Measurements from ENCODE around the gene CRB2. TPM values are rescaled to one million over a fixed set of nuclear protein-coding genes. Genes with fewer than 3 reads are reported as not detected.

CRB2 gene
- total and polyA plus RNA-seq, 2 of the 4 experiments (the other 2 are of a cell fraction), result not detected

DNA sequence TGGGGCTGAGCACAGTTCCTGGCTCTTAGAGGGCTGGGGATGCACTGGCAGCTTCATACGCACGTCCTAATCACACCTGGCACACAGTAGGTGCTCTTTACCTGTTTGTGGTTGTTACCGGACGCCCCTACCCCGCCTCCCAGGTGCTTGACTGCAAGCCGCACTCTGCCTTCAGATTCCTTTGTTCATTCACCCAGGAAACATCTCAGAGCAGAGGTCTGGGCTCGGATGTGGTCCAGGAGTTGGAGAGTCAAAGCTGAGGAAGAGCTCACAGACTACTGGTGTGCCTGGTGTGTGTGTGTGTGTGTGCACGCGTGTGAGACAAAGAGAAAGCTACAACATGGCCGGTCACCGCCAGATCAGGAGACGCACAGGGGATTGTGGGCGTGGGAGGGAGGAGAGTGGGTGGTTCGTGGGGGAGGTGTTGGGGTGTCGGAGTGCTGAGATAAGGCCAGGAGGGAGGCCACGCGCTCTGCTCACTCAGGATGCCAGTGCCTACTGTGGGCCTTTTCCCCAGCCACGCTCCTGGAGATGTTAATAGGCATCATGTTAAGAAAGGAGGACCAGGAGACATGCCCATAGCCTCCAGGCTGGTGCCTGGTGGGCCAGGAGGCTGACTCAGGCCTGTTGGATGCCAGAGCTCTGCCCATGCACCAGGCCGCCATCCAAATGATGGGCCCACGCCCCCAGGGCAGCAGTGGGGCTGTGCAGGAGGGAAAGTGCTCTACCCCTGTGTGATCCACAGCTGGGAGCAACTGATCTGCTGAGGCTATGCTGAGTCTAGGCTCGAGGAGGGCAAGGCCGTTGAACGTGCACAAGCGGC, 39.9 kb downstream of the CRB2 start:
- POLR2A ChIA-PET (ENCODE audit: unreplicated experiment), result no interaction called here
- TF ChIP-seq CEBPB (IDR thresholded peaks at IDR 0.05; ENCODE audit: low read depth, low read length), result no peak
- TF ChIP-seq RAD21 (IDR thresholded peaks at IDR 0.05; ENCODE audit: low read length), result no peak
- no peak for TF ChIP-seq BHLHE40 (IDR thresholded peaks at IDR 0.05; ENCODE audit: low read depth, low read length)
- TF ChIP-seq MAFK (IDR thresholded peaks at IDR 0.05; ENCODE audit: low read depth, low read length), result no peak
- TF ChIP-seq, protein P1, sequence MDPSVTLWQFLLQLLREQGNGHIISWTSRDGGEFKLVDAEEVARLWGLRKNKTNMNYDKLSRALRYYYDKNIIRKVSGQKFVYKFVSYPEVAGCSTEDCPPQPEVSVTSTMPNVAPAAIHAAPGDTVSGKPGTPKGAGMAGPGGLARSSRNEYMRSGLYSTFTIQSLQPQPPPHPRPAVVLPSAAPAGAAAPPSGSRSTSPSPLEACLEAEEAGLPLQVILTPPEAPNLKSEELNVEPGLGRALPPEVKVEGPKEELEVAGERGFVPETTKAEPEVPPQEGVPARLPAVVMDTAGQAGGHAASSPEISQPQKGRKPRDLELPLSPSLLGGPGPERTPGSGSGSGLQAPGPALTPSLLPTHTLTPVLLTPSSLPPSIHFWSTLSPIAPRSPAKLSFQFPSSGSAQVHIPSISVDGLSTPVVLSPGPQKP (IDR thresholded peaks at IDR 0.05; ENCODE audit: borderline replicate concordance, low read depth, low read length), result no peak
- no peak for TF ChIP-seq NFE2L2 (IDR thresholded peaks at IDR 0.05; ENCODE audit: low read depth, low read length)
- TF ChIP-seq RFX5 (IDR thresholded peaks at IDR 0.05; ENCODE audit: low read depth, low read length), result no peak
- TF ChIP-seq, protein P2, sequence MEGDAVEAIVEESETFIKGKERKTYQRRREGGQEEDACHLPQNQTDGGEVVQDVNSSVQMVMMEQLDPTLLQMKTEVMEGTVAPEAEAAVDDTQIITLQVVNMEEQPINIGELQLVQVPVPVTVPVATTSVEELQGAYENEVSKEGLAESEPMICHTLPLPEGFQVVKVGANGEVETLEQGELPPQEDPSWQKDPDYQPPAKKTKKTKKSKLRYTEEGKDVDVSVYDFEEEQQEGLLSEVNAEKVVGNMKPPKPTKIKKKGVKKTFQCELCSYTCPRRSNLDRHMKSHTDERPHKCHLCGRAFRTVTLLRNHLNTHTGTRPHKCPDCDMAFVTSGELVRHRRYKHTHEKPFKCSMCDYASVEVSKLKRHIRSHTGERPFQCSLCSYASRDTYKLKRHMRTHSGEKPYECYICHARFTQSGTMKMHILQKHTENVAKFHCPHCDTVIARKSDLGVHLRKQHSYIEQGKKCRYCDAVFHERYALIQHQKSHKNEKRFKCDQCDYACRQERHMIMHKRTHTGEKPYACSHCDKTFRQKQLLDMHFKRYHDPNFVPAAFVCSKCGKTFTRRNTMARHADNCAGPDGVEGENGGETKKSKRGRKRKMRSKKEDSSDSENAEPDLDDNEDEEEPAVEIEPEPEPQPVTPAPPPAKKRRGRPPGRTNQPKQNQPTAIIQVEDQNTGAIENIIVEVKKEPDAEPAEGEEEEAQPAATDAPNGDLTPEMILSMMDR (conservative IDR thresholded peaks at IDR 0.05; ENCODE audit: low read depth, low read length), result no peak
- TF ChIP-seq SMC3 (IDR thresholded peaks at IDR 0.05; ENCODE audit: low read depth, low read length), result no peak
- no peak for TF ChIP-seq POLR2A (IDR thresholded peaks at IDR 0.05; ENCODE audit: low read depth, low read length)
- TF ChIP-seq, protein P3, sequence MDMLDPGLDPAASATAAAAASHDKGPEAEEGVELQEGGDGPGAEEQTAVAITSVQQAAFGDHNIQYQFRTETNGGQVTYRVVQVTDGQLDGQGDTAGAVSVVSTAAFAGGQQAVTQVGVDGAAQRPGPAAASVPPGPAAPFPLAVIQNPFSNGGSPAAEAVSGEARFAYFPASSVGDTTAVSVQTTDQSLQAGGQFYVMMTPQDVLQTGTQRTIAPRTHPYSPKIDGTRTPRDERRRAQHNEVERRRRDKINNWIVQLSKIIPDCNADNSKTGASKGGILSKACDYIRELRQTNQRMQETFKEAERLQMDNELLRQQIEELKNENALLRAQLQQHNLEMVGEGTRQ (IDR thresholded peaks at IDR 0.05; ENCODE audit: low read depth, low read length), result no peak
- TF ChIP-seq CHD1 (IDR thresholded peaks at IDR 0.05; ENCODE audit: low read depth, low read length), result no peak
- TF ChIP-seq MAZ (IDR thresholded peaks at IDR 0.05; ENCODE audit: borderline replicate concordance, low read depth, low read length), result no peak
- no peak for TF ChIP-seq RCOR1 (IDR thresholded peaks at IDR 0.05; ENCODE audit: insufficient replicate concordance, low read length)
- TF ChIP-seq FOS (IDR thresholded peaks at IDR 0.05; ENCODE audit: low read depth, low read length), result no peak

More for the DNA sequence above, 39.9 kb downstream of the CRB2 start:
- H3K27me3 ChIP-seq (ENCODE audit: control insufficient read depth, insufficient read depth, low read length), result no peaks in the 10 kb centered on the region; the same call in 1 of the 2 replicates
- no peak overlapping the region for H3K4me3 ChIP-seq (ENCODE audit: insufficient read depth, low read depth, low read length)
- no peaks in the 10 kb centered on the region for H3K79me1 ChIP-seq (ENCODE audit: low read depth in 1 of 2, low read length in 2 of 2)
- no peak overlapping the region for H2AFZ ChIP-seq (replicated peaks; ENCODE audit: low read length, poor library complexity)
- H4K8ac ChIP-seq (ENCODE audit: low read depth in 2 of 2, low read length in 2 of 2), result no peak overlapping the region
- H3K9me3 ChIP-seq (ENCODE audit: control insufficient read depth, insufficient read depth, low read length), result no peaks in the 10 kb centered on the region
- no peak overlapping the region for H3K4me2 ChIP-seq (ENCODE audit: low read depth, low read length)
- no peak overlapping the region for H2BK5ac ChIP-seq (ENCODE audit: low read depth, low read length, poor library complexity, severe bottlenecking)
- in situ Hi-C loops (cut with MboI; ENCODE audit: low sequenced_read_pairs) (loop anchor here (5.0 kb wide), 1 partner anchor 636 kb away; no protein-coding TSS in a partner anchor), intact Hi-C loops (cut with micrococcal nuclease) (no loop called here), dilution Hi-C loops (cut with HindIII; ENCODE audit: low sequenced_read_pairs, unreplicated experiment) (no loop called here)
- H3K18ac ChIP-seq (ENCODE audit: low read depth, low read length), result no peak overlapping the region
- H2AK9ac ChIP-seq (replicated peaks; ENCODE audit: low read depth, low read length, poor library complexity), result no peak overlapping the region
- DNase-seq (no peak), ATAC-seq (ENCODE audit: low read depth) (no peak)
- no peak overlapping the region for H3K27ac ChIP-seq (ENCODE audit: insufficient read depth, low read length)
- no peak overlapping the region for H3K56ac ChIP-seq (ENCODE audit: extremely low read depth, insufficient read depth, low read length)
- H3K9ac ChIP-seq (ENCODE audit: low read depth, low read length), result no peak overlapping the region
- no peak overlapping the region for H4K5ac ChIP-seq (ENCODE audit: low read depth, low read length)
- BruUV-seq (replicated peaks), result no TSS peak
- H3K4me1 ChIP-seq (ENCODE audit: control insufficient read depth, insufficient read depth, low read length), result no peaks in the 10 kb centered on the region
- no peak overlapping the region for H2BK20ac ChIP-seq (ENCODE audit: low read depth, low read length)
- H3K36me3 ChIP-seq (ENCODE audit: control insufficient read depth, insufficient read depth, low read length), result no peaks in the 10 kb centered on the region
- CTCF ChIA-PET, result no interaction called here
- H3K23ac ChIP-seq (ENCODE audit: low read depth, low read length), result no peak overlapping the region
- no peak overlapping the region for H3K14ac ChIP-seq (replicated peaks; ENCODE audit: low read depth, low read length)
- H4K20me1 ChIP-seq (ENCODE audit: insufficient read depth, low read length), result no peaks in the 10 kb centered on the region
- H3K9me1 ChIP-seq (ENCODE audit: insufficient read depth, low read length), result no peaks in the 10 kb centered on the region
- no peak overlapping the region for H2BK120ac ChIP-seq (ENCODE audit: low read depth, low read length)
- H4K91ac ChIP-seq (ENCODE audit: insufficient read depth, low read depth, low read length), result no peak overlapping the region
- 91% methylated on average over 13 of the region's 24 CpGs; no CpG with 5 or more reads in 1 of the 2 experiments for WGBS, 2 experiments (ENCODE audit: extremely low coverage in 2 of 2, insufficient read length in 1 of 2)
- no peak overlapping the region for H2AK5ac ChIP-seq (ENCODE audit: low read depth, low read length)
- H3K4ac ChIP-seq (ENCODE audit: low read depth, low read length), result no peak overlapping the region
- H2BK15ac ChIP-seq (ENCODE audit: low read depth, low read length), result no peak overlapping the region

Measured in IMR-90 (cell line).